ENCODE data around the gene ANKH.
"Not testable (repeated sequence)": the region's sequence is repeated elsewhere in the genome, so short reads cannot be mapped to it uniquely, and the experiment has no call there.

ANKH gene

GRCh38 chr5:14855366-14855765 lies 16.2 kb downstream of the ANKH start:
- DNase-seq (ENCODE audit: insufficient read length, low spot score) = no peak
- no peak for FAIRE-seq
- TF ChIP-seq POLR2A (IDR thresholded peaks at IDR 0.05; ENCODE audit: low read depth, low read length) = no peak

- no peak for TF ChIP-seq POLR2A (IDR thresholded peaks at IDR 0.05; ENCODE audit: low read depth, low read length)
- DNase-seq (ENCODE audit: insufficient read length, low spot score) (no peak), FAIRE-seq (no peak)
Observed at GRCh38 chr5:14854799-14855198, 16.8 kb downstream of the ANKH start.

GRCh38 chr5:14853685-14854084 lies 17.9 kb downstream of the ANKH start:
- no peak for TF ChIP-seq POLR2A (IDR thresholded peaks at IDR 0.05; ENCODE audit: low read depth, low read length)
- DNase-seq (ENCODE audit: insufficient read length, low spot score) (no peak), FAIRE-seq (no peak)

- FAIRE-seq (no peak), DNase-seq (ENCODE audit: insufficient read length, low spot score) (no peak)
- no peak for TF ChIP-seq POLR2A (IDR thresholded peaks at IDR 0.05; ENCODE audit: low read depth, low read length)
Observed at GRCh38 chr5:14852779-14853178, 18.8 kb downstream of the ANKH start.

GRCh38 chr5:14851999-14852526 lies 19.5 kb downstream of the ANKH start:
- TF ChIP-seq POLR2A (IDR thresholded peaks at IDR 0.05; ENCODE audit: low read depth, low read length) = no peak
- FAIRE-seq (no peak), DNase-seq (ENCODE audit: insufficient read length, low spot score) (no peak)

- no peak for FAIRE-seq
- TF ChIP-seq POLR2A (IDR thresholded peaks at IDR 0.05; ENCODE audit: low read depth, low read length) = no peak
- DNase-seq (ENCODE audit: insufficient read length, low spot score) = no peak
Observed at GRCh38 chr5:14851597-14851996, 20.0 kb downstream of the ANKH start.

GRCh38 chr5:14851050-14851419 lies 20.5 kb downstream of the ANKH start:
- TF ChIP-seq POLR2A (IDR thresholded peaks at IDR 0.05; ENCODE audit: low read depth, low read length) = no peak
- FAIRE-seq (no peak), DNase-seq (ENCODE audit: insufficient read length, low spot score) (no peak)

GRCh38 chr5:14850419-14851049 lies 21.0 kb downstream of the ANKH start:
- no peak for FAIRE-seq
- TF ChIP-seq POLR2A (IDR thresholded peaks at IDR 0.05; ENCODE audit: low read depth, low read length) = no peak
- no peak for DNase-seq (ENCODE audit: insufficient read length, low spot score)

GRCh38 chr5:14849516-14850294 lies 21.9 kb downstream of the ANKH start:
- FAIRE-seq (no peak), DNase-seq (ENCODE audit: insufficient read length, low spot score) (no peak)
- TF ChIP-seq POLR2A (IDR thresholded peaks at IDR 0.05; ENCODE audit: low read depth, low read length) = no peak

- not testable (repeated sequence) for FAIRE-seq; DNase-seq (ENCODE audit: insufficient read length, low spot score)
Observed at GRCh38 chr5:14848942-14849341, 22.6 kb downstream of the ANKH start.

- no peak for FAIRE-seq
- DNase-seq (ENCODE audit: insufficient read length, low spot score) = no peak
- TF ChIP-seq POLR2A (IDR thresholded peaks at IDR 0.05; ENCODE audit: low read depth, low read length) = no peak
Observed at GRCh38 chr5:14848385-14848784, 23.2 kb downstream of the ANKH start.

- FAIRE-seq (no peak), DNase-seq (ENCODE audit: insufficient read length, low spot score) (no peak)
- TF ChIP-seq POLR2A (IDR thresholded peaks at IDR 0.05; ENCODE audit: low read depth, low read length) = no peak
Observed at GRCh38 chr5:14847471-14847870, 24.1 kb downstream of the ANKH start.

GRCh38 chr5:14842117-14842516 lies 29.5 kb downstream of the ANKH start:
- no peak for FAIRE-seq
- no peak for DNase-seq (ENCODE audit: insufficient read length, low spot score)
- TF ChIP-seq POLR2A (IDR thresholded peaks at IDR 0.05; ENCODE audit: low read depth, low read length) = no peak

GRCh38 chr5:14840624-14841023 lies 31.0 kb downstream of the ANKH start:
- no peak for TF ChIP-seq POLR2A (IDR thresholded peaks at IDR 0.05; ENCODE audit: low read depth, low read length)
- DNase-seq (ENCODE audit: insufficient read length, low spot score) (no peak), FAIRE-seq (no peak)
